ENCODE measurements around the gene DCN. TPM values are rescaled to one million over a fixed set of nuclear protein-coding genes. Genes with fewer than 3 reads are reported as not detected.
A peak's percentile ranks its signal among the peaks of the same experiment; 100 is the strongest.

The DCN gene
- total RNA-seq, 4 donors from 2014 or later, result 50.1 to 1,296 (median 333) TPM

DNA sequence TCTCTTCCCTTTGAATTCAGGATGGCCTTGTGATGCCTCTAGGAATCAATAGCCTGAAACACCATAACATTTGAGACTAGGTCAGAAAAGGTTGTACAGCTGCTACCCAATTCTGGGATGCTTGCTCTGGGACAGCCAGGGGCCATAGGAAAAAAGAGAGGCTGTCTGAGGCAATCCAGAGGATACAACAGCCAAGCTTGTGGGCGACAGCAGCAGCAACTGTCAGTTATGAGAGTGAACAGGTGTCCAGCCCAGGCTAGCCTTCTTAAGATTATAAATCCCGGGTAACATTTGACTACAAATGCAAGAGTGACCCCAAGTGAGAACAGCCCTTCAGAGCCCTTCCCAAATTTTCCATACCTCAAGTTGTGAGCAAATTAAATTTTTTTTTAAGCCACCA lies 11.1 kb downstream of the DCN start:
- H3K4me1 ChIP-seq, result peaks cover 0 to 16% (median 0%) of the 10 kb centered on the region in 3 donors
- DNase-seq, result no peak
- TF ChIP-seq POLR2A (IDR thresholded peaks at IDR 0.05), result no peak
- TF ChIP-seq CTCF (IDR thresholded peaks at IDR 0.05), result no peak
- no peaks in the 10 kb centered on the region for H3K9me3 ChIP-seq
- peak overlapping the region in 1 of 4 donors; percentile 27 for H3K4me3 ChIP-seq
- H3K36me3 ChIP-seq, result peaks cover 0 to 5% (median 0%) of the 10 kb centered on the region in 3 donors
- WGBS, 2 donors, result 62 to 89% methylated on average over 2 of the region's 2 CpGs
- no peaks in the 10 kb centered on the region for H3K27me3 ChIP-seq
- no peak overlapping the region for H3K27ac ChIP-seq
- intact Hi-C loops (cut with DNase I), result no loop called here

DNA sequence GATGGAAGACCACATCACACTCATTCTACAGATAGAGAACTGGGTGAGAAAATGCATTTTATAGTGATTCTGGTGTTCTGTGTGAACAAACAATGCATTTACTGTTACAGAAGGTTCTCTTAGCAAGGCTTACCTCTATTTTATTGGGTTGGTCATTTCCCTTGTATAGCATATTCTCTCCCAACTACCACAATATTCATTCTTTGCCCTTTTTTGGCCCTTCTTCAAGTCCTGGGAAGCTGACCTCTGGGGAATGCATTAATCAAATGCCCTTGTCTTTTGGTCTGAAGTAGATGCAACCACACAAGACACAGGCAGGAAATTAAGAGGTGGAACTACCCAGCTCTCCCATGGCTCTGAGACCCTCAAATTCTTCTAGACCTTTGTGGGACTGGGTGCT lies 19.5 kb downstream of the DCN start:
- TF ChIP-seq CTCF (IDR thresholded peaks at IDR 0.05) (no peak), POLR2A (IDR thresholded peaks at IDR 0.05) (no peak)
- no peaks in the 10 kb centered on the region for H3K9me3 ChIP-seq
- no peak for DNase-seq
- no peaks in the 10 kb centered on the region for H3K4me1 ChIP-seq
- peaks cover 0 to 20% (median 0%) of the 10 kb centered on the region in 3 donors for H3K36me3 ChIP-seq
- no peak overlapping the region for H3K27ac ChIP-seq
- intact Hi-C loops (cut with DNase I), result no loop called here
- no peak overlapping the region for H3K4me3 ChIP-seq
- H3K27me3 ChIP-seq, result no peaks in the 10 kb centered on the region

DNA sequence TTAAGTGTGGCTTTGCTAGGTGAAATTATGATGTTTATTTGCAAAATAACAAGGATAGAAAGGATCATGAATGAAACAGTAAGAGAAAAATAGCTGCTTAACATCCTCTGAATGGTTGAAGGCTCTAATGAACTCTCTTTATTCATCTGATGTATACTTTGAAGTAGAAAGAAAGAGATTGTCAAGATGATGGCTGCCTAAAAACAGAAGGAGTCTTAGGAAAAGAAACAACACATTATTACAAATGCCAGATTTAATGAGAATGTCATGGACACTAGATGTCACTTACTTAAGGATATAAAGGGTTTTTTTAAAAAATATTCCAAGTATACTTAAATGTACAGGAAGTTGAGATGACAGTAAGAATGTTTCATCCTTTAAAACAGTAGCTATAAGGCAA lies 21.6 kb downstream of the DCN start:
- no peaks in the 10 kb centered on the region for H3K27me3 ChIP-seq
- H3K4me1 ChIP-seq, result no peaks in the 10 kb centered on the region
- peaks cover 0 to 22% (median 0%) of the 10 kb centered on the region in 3 donors for H3K36me3 ChIP-seq
- TF ChIP-seq CTCF (IDR thresholded peaks at IDR 0.05) (no peak), POLR2A (IDR thresholded peaks at IDR 0.05) (no peak)
- DNase-seq, result no peak
- intact Hi-C loops (cut with DNase I), result no loop called here
- H3K9me3 ChIP-seq, result no peaks in the 10 kb centered on the region
- H3K27ac ChIP-seq, result no peak overlapping the region
- no peak overlapping the region for H3K4me3 ChIP-seq

DNA sequence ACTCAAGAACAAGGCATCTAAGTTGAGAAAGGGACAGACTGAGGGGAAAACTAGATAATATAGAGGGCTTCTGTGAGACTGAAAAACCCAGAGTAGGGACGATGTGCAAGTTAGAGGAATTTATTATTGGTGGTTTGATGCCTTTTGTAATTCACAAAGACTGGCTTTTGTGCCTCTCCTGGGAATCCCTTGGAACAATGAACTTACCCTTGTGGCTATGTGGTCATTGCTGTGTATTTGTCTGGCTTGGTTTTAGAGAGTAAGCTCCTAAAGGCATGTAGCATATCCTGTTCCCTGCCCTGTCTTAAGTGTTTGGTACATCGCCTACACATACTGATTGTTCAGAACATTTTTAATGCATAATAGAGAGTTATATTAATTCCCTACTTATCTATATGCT lies 26.6 kb downstream of the DCN start:
- intact Hi-C loops (cut with DNase I), result no loop called here
- Histone ChIP-seq H3K4me1 (peaks cover 0 to 13% (median 0%) of the 10 kb centered on the region in 3 donors), H3K27ac (no peak overlapping the region), H3K27me3 (no peaks in the 10 kb centered on the region), H3K36me3 (peaks cover 0 to 23% (median 0%) of the 10 kb centered on the region in 3 donors), H3K4me3 (no peak overlapping the region), H3K9me3 (no peaks in the 10 kb centered on the region)
- WGBS, 2 donors, result 66 to 92% methylated on average over 2 of the region's 2 CpGs
- no peak for DNase-seq
- no peak for TF ChIP-seq CTCF (IDR thresholded peaks at IDR 0.05)
- no peak for TF ChIP-seq POLR2A (IDR thresholded peaks at IDR 0.05)

DNA sequence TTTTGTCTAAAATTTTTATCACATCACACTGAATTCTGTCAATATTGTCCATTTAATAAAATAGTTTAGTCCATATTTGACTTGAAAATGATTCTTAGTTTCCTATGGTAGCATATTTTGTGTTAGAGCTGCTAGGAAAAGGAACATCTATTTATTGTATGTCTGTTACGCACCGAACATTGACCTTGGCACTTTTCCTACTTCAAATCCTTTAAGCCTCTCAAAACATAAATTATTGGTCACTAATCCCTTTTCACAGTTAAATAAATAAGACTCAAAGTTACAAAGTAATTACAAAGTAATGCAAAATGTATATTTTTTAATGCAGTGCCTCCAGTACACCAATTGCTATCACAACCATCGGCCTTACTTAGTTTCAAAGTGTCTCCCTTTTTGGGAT lies 28.5 kb downstream of the DCN start:
- 39 to 45% methylated on average over 3 of the region's 3 CpGs for whole genome bisulfite sequencing, 2 donors
- intact Hi-C loops (cut with DNase I), result no loop called here
- Histone ChIP-seq H3K9me3 (no peaks in the 10 kb centered on the region), H3K27ac (no peak overlapping the region), H3K4me3 (no peak overlapping the region), H3K27me3 (no peaks in the 10 kb centered on the region), H3K36me3 (peaks cover 0 to 29% (median 0%) of the 10 kb centered on the region in 3 donors), H3K4me1 (peaks cover 0 to 13% (median 0%) of the 10 kb centered on the region in 3 donors)
- no peak for DNase-seq
- TF ChIP-seq POLR2A (IDR thresholded peaks at IDR 0.05) (no peak), CTCF (IDR thresholded peaks at IDR 0.05) (no peak)
